HepG2 (cell line): Measurements from ENCODE around the gene ACSS2. TPM values are rescaled to one million over a fixed set of nuclear protein-coding genes. Genes with fewer than 3 reads are reported as not detected.

Experiments used
- AGO2 ChIP-seq: fragments of 200-400 bp; formaldehyde crosslinking; optimal IDR thresholded peaks from 2 replicates; pipeline ENCODE3; 2017; ENCODE audit warnings: mild to moderate bottlenecking, low read depth, low read length, moderate library complexity
- ELF3 ChIP-seq: IDR thresholded peaks from 2 replicates; pipeline ENCODE4 v1.6.1; 2016; ENCODE audit warnings: missing genetic modification reagents, missing compliant biosample characterization
- STAG1 ChIP-seq: sonication (generic); formaldehyde crosslinking; IDR thresholded peaks from 2 replicates; pipeline ENCODE4 v1.4.0; 2020; ENCODE audit warnings: missing genetic modification reagents
- ZNF317 ChIP-seq: sonication (generic); formaldehyde crosslinking; IDR thresholded peaks from 2 replicates; pipeline ENCODE4 v1.5.0; 2020; ENCODE audit warnings: mild to moderate bottlenecking, missing genetic modification reagents
- polyA plus RNA-seq, 8 experiments: library from polyadenylated mRNA; depleted of rRNA in 3 of 8; stranded (reverse) in 7 of 8; unstranded in 1 of 8; fragments of >200 nt; fragmentation: Illumina TruSeq in 4 of 8; extraction: Trizol in 4 of 8; gene quantifications; 2 replicates each; pipeline versions ENCODE4 v1.2.1 to v1.2.3, GENCODE V29; 2011 to 2016; ENCODE audit warnings: low read depth in 4 of 8, missing spikeins in 1 of 8, mixed read lengths in 1 of 8; ENCODE audit not compliant: insufficient read depth in 1 of 8
- total RNA-seq, 5 experiments: library from RNA; depleted of rRNA; stranded (reverse); fragments of >200 nt; fragmentation: Illumina TruSeq; extraction: Trizol; gene quantifications; 2 replicates each; pipeline ENCODE4 v1.2.3, GENCODE V29; 2016; ENCODE audit warnings: low read depth in 1 of 5
- TF ChIP-seq, protein P1 (sequence below): sonication (generic); formaldehyde crosslinking; IDR thresholded peaks from 2 replicates; pipeline ENCODE4 v1.4.0; 2020; ENCODE audit warnings: missing genetic modification reagents
- TF ChIP-seq, protein P2 (sequence below), 2 experiments: sonication (generic) in 1 of 2; formaldehyde crosslinking in 1 of 2; IDR thresholded peaks; 2 replicates each; pipeline versions ENCODE4 v1.4.0 to v1.6.1; 2016 to 2020; ENCODE audit warnings: borderline replicate concordance in 1 of 2, low read depth in 1 of 2, mild to moderate bottlenecking in 1 of 2, missing genetic modification reagents in 1 of 2
- TF ChIP-seq, protein P3 (sequence below): IDR thresholded peaks from 2 replicates; pipeline ENCODE4 v1.6.1; 2016; ENCODE audit warnings: low read depth, missing genetic modification reagents, missing compliant biosample characterization
- TF ChIP-seq, protein P4 (sequence below): sonication (generic); formaldehyde crosslinking; IDR thresholded peaks from 2 replicates; pipeline ENCODE4 v1.8.1; 2023; ENCODE audit warnings: mild to moderate bottlenecking, inconsistent platforms, moderate library complexity, missing genetic modification reagents, borderline replicate concordance

The ACSS2 gene
- total and polyA plus RNA-seq, 2 of the 13 experiments (the other 11 are each of a cell fraction or from before 2014, with no cell fraction given) = 72.8 to 89.7 TPM

DNA sequence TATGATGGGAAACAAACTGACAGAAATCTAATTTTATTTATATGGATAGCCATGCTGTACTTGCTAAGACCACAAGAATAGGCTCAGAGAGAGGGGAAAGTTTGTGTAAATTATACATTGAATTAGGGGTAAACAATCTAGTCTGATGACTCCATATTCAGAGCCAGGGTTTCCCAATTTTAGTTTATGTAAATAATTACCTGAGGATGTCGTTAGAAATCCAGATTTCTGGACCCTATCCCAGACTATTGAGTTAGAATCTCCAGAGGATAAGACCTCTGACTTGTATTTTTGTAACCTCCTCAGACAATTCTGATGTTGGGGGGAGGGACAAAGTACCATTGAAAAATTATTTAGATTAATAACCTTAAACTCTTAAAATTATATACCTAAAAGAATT lies 18.3 kb downstream of the ACSS2 start (continued):
- TF ChIP-seq, protein P1, sequence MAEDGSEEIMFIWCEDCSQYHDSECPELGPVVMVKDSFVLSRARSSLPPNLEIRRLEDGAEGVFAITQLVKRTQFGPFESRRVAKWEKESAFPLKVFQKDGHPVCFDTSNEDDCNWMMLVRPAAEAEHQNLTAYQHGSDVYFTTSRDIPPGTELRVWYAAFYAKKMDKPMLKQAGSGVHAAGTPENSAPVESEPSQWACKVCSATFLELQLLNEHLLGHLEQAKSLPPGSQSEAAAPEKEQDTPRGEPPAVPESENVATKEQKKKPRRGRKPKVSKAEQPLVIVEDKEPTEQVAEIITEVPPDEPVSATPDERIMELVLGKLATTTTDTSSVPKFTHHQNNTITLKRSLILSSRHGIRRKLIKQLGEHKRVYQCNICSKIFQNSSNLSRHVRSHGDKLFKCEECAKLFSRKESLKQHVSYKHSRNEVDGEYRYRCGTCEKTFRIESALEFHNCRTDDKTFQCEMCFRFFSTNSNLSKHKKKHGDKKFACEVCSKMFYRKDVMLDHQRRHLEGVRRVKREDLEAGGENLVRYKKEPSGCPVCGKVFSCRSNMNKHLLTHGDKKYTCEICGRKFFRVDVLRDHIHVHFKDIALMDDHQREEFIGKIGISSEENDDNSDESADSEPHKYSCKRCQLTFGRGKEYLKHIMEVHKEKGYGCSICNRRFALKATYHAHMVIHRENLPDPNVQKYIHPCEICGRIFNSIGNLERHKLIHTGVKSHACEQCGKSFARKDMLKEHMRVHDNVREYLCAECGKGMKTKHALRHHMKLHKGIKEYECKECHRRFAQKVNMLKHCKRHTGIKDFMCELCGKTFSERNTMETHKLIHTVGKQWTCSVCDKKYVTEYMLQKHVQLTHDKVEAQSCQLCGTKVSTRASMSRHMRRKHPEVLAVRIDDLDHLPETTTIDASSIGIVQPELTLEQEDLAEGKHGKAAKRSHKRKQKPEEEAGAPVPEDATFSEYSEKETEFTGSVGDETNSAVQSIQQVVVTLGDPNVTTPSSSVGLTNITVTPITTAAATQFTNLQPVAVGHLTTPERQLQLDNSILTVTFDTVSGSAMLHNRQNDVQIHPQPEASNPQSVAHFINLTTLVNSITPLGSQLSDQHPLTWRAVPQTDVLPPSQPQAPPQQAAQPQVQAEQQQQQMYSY = no peak
- TF ChIP-seq AGO2 = no peak
- no peak for TF ChIP-seq ELF3
- TF ChIP-seq STAG1 (CRISPR knock-in tag) = no peak
- TF ChIP-seq, protein P2, sequence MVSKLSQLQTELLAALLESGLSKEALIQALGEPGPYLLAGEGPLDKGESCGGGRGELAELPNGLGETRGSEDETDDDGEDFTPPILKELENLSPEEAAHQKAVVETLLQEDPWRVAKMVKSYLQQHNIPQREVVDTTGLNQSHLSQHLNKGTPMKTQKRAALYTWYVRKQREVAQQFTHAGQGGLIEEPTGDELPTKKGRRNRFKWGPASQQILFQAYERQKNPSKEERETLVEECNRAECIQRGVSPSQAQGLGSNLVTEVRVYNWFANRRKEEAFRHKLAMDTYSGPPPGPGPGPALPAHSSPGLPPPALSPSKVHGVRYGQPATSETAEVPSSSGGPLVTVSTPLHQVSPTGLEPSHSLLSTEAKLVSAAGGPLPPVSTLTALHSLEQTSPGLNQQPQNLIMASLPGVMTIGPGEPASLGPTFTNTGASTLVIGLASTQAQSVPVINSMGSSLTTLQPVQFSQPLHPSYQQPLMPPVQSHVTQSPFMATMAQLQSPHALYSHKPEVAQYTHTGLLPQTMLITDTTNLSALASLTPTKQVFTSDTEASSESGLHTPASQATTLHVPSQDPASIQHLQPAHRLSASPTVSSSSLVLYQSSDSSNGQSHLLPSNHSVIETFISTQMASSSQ (IDR thresholded peaks at IDR 0.05; ENCODE audit: low read depth) = no peak
- TF ChIP-seq, protein P2 (CRISPR knock-in tag; IDR thresholded peaks at IDR 0.05; ENCODE audit: borderline replicate concordance) = no peak
- TF ChIP-seq ZNF317 (CRISPR knock-in tag) = no peak
- TF ChIP-seq, protein P3, sequence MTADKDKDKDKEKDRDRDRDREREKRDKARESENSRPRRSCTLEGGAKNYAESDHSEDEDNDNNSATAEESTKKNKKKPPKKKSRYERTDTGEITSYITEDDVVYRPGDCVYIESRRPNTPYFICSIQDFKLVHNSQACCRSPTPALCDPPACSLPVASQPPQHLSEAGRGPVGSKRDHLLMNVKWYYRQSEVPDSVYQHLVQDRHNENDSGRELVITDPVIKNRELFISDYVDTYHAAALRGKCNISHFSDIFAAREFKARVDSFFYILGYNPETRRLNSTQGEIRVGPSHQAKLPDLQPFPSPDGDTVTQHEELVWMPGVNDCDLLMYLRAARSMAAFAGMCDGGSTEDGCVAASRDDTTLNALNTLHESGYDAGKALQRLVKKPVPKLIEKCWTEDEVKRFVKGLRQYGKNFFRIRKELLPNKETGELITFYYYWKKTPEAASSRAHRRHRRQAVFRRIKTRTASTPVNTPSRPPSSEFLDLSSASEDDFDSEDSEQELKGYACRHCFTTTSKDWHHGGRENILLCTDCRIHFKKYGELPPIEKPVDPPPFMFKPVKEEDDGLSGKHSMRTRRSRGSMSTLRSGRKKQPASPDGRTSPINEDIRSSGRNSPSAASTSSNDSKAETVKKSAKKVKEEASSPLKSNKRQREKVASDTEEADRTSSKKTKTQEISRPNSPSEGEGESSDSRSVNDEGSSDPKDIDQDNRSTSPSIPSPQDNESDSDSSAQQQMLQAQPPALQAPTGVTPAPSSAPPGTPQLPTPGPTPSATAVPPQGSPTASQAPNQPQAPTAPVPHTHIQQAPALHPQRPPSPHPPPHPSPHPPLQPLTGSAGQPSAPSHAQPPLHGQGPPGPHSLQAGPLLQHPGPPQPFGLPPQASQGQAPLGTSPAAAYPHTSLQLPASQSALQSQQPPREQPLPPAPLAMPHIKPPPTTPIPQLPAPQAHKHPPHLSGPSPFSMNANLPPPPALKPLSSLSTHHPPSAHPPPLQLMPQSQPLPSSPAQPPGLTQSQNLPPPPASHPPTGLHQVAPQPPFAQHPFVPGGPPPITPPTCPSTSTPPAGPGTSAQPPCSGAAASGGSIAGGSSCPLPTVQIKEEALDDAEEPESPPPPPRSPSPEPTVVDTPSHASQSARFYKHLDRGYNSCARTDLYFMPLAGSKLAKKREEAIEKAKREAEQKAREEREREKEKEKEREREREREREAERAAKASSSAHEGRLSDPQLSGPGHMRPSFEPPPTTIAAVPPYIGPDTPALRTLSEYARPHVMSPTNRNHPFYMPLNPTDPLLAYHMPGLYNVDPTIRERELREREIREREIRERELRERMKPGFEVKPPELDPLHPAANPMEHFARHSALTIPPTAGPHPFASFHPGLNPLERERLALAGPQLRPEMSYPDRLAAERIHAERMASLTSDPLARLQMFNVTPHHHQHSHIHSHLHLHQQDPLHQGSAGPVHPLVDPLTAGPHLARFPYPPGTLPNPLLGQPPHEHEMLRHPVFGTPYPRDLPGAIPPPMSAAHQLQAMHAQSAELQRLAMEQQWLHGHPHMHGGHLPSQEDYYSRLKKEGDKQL = no peak
- TF ChIP-seq, protein P4, sequence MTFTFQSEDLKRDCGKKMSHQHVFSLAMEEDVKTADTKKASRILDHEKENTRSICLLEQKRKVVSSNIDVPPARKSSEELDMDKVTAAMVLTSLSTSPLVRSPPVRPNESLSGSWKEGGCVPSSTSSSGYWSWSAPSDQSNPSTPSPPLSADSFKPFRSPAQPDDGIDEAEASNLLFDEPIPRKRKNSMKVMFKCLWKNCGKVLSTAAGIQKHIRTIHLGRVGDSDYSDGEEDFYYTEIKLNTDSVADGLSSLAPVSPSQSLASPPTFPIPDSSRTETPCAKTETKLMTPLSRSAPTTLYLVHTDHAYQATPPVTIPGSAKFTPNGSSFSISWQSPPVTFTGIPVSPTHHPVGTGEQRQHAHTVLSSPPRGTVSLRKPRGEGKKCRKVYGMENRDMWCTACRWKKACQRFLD = no peak
- TF ChIP-seq, all 625 proteins: peak for 0
